ENCODE data around the gene FUZ.

- TF ChIP-seq, protein P1, sequence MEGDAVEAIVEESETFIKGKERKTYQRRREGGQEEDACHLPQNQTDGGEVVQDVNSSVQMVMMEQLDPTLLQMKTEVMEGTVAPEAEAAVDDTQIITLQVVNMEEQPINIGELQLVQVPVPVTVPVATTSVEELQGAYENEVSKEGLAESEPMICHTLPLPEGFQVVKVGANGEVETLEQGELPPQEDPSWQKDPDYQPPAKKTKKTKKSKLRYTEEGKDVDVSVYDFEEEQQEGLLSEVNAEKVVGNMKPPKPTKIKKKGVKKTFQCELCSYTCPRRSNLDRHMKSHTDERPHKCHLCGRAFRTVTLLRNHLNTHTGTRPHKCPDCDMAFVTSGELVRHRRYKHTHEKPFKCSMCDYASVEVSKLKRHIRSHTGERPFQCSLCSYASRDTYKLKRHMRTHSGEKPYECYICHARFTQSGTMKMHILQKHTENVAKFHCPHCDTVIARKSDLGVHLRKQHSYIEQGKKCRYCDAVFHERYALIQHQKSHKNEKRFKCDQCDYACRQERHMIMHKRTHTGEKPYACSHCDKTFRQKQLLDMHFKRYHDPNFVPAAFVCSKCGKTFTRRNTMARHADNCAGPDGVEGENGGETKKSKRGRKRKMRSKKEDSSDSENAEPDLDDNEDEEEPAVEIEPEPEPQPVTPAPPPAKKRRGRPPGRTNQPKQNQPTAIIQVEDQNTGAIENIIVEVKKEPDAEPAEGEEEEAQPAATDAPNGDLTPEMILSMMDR (conservative IDR thresholded peaks at IDR 0.05), result no peak
- no peak for TF ChIP-seq ZFX (IDR thresholded peaks at IDR 0.05)
Measured at GRCh38 chr19:49857838-49858087, 44.7 kb upstream of the FUZ start.

Measured in C4-2B (cell line).